Endothelial cell of umbilical vein (primary cell): Measurements from ENCODE around the gene DOP1A. TPM values are rescaled to one million over a fixed set of nuclear protein-coding genes. Genes with fewer than 3 reads are reported as not detected.

Experiments
- BruUV-seq: library from RNA; stranded (reverse); fragments of 400-500 nt; replicated peaks from 2 replicates; lab custom pipeline; 2021; lab: Mats Ljungman, UMichigan
- CTCF ChIA-PET: fragments of 300-600, 350-600 bp; sonication (Branson Sonifier 250); formaldehyde crosslinking; loops from one replicate; lab custom pipeline; 2021; ENCODE audit warnings: antibody characterized with exemption, inconsistent platforms; lab: Charles Lee
- POLR2A ChIA-PET: fragments of 300-600, 350-600 bp; sonication (Branson Sonifier 250); formaldehyde crosslinking; loops from one replicate; lab custom pipeline; 2021; ENCODE audit warnings: antibody characterized with exemption, inconsistent platforms; lab: Charles Lee
- DNase-seq: peaks from one replicate; pipeline ENCODE4 v3.0.0-alpha.2; 2011; ENCODE audit warnings: low read depth, low spot score
- FAIRE-seq: peaks from 2 replicates; lab custom pipeline; 2011; peaks lifted over from hg19 to GRCh38; lab: Jason Lieb, UNC
- H2AFZ ChIP-seq: 2 replicates; pipeline ENCODE4 v1.6.0; 2012; ENCODE audit warnings: low read depth, low read length, control low read depth, inconsistent platforms
- H3K27ac ChIP-seq: 2 replicates; pipeline ENCODE4 v1.5.1; 2011; ENCODE audit warnings: low read depth, mild to moderate bottlenecking, control low read depth, low read length, moderate library complexity; ENCODE audit not compliant: insufficient read depth
- H3K27me3 ChIP-seq, 2 experiments: 2 replicates each; pipeline versions ENCODE4 v1.6.0 to v1.6.1; 2011; ENCODE audit warnings: low read length in 2 of 2, mixed read lengths in 1 of 2; ENCODE audit not compliant: control insufficient read depth in 2 of 2, insufficient read depth in 2 of 2
- H3K36me3 ChIP-seq, 2 experiments: 2 replicates in 1 of 2; 3 replicates in 1 of 2; pipeline ENCODE4 v1.5.1; 2011; ENCODE audit warnings: low read length in 2 of 2, mild to moderate bottlenecking in 1 of 2, moderate library complexity in 1 of 2; ENCODE audit not compliant: control insufficient read depth in 2 of 2, insufficient read depth in 2 of 2; ENCODE audit errors: extremely low read depth in 1 of 2
- H3K4me1 ChIP-seq: 3 replicates; pipeline ENCODE4 v1.5.1; 2011; ENCODE audit warnings: mild to moderate bottlenecking, low read length; ENCODE audit not compliant: control insufficient read depth, insufficient read depth; ENCODE audit errors: extremely low read depth
- H3K4me2 ChIP-seq: 2 replicates; pipeline ENCODE4 v1.6.1; 2011; ENCODE audit warnings: low read length, control low read depth, mixed read lengths; ENCODE audit not compliant: insufficient read depth
- H3K4me3 ChIP-seq, 3 experiments: fragments of 200-600 bp in 1 of 3; sonication (generic), shearing (Covaris generic) in 1 of 3; replicated peaks in 1 of 3; 2 replicates each; pipeline ENCODE4 v1.5.1; 2011 to 2016; ENCODE audit warnings: control low read depth in 3 of 3, low read length in 3 of 3, mild to moderate bottlenecking in 2 of 3, inconsistent platforms in 1 of 3, low read depth in 1 of 3, moderate library complexity in 1 of 3; ENCODE audit not compliant: insufficient read depth in 1 of 3
- H3K79me2 ChIP-seq: 2 replicates; pipeline ENCODE4 v1.6.0; 2012; ENCODE audit warnings: low read length, inconsistent platforms; ENCODE audit not compliant: control insufficient read depth, insufficient read depth
- H3K9ac ChIP-seq: replicated peaks from 2 replicates; pipeline ENCODE3; 2011; ENCODE audit warnings: low read length, control low read depth; ENCODE audit not compliant: insufficient read depth; ENCODE audit errors: extremely low read depth
- H3K9me1 ChIP-seq: replicated peaks from 3 replicates; pipeline ENCODE4 v1.6.0; 2011; ENCODE audit warnings: mild to moderate bottlenecking, low read length; ENCODE audit not compliant: control insufficient read depth, insufficient read depth; ENCODE audit errors: extremely low read depth
- H3K9me3 ChIP-seq: replicated peaks from 2 replicates; pipeline ENCODE4 v1.5.1; 2012; ENCODE audit warnings: low read length, inconsistent platforms; ENCODE audit not compliant: control insufficient read depth, insufficient read depth
- H4K20me1 ChIP-seq: replicated peaks from 2 replicates; pipeline ENCODE3; 2011; ENCODE audit warnings: mild to moderate bottlenecking, low read length; ENCODE audit not compliant: control insufficient read depth, insufficient read depth; ENCODE audit errors: extremely low read depth
- CTCF ChIP-seq, 2 donors: IDR thresholded peaks; 1 replicate in 1 of 2; 2 replicates in 1 of 2; pipeline ENCODE4 v1.5.1; 2011; ENCODE audit warnings: low read length in 2 of 2, mild to moderate bottlenecking in 2 of 2, moderate library complexity in 2 of 2, control low read depth in 1 of 2, inconsistent platforms in 1 of 2, low read depth in 1 of 2; ENCODE audit not compliant: insufficient read depth in 1 of 2; ENCODE audit errors: extremely low read depth in 1 of 2
- EZH2 ChIP-seq: IDR thresholded peaks from 2 replicates; pipeline ENCODE4 v1.6.1; 2012; ENCODE audit warnings: borderline replicate concordance, low read depth, mild to moderate bottlenecking, moderate library complexity, low read length, inconsistent platforms; ENCODE audit not compliant: severe bottlenecking
- FOS ChIP-seq: IDR thresholded peaks from 2 replicates; pipeline ENCODE4 v1.6.1; 2011; ENCODE audit warnings: mild to moderate bottlenecking, low read length, moderate library complexity, borderline replicate concordance; ENCODE audit not compliant: insufficient read depth
- GATA2 ChIP-seq: IDR thresholded peaks from 2 replicates; pipeline ENCODE4 v1.7.0; 2011; ENCODE audit warnings: low read depth, mild to moderate bottlenecking, moderate library complexity, mixed read lengths, low read length; ENCODE audit not compliant: insufficient read length, insufficient read depth
- JUN ChIP-seq: IDR thresholded peaks from 2 replicates; pipeline ENCODE4 v1.6.1; 2011; ENCODE audit warnings: borderline replicate concordance, low read depth; ENCODE audit not compliant: insufficient read length, insufficient read depth
- MYC ChIP-seq: IDR thresholded peaks from one replicate; pipeline ENCODE4 v1.6.1; 2011; ENCODE audit warnings: mild to moderate bottlenecking, low read depth, low read length
- POLR2A ChIP-seq: IDR thresholded peaks from 2 replicates; pipeline ENCODE4 v1.6.1; 2012; ENCODE audit warnings: low read depth, mild to moderate bottlenecking, control low read depth, low read length
- POLR2AphosphoS5 ChIP-seq: IDR thresholded peaks from 2 replicates; pipeline ENCODE4 v1.6.1; 2012; ENCODE audit warnings: low read depth, mild to moderate bottlenecking, control low read depth, low read length, moderate library complexity; ENCODE audit not compliant: insufficient read depth
- dilution Hi-C: fragments of 300-500 bp; cut with MboI; formaldehyde crosslinking; loops from one replicate; pipeline ENCODE4 v1.15.0; 2019; ENCODE audit warnings: low sequenced_read_pairs; ENCODE audit not compliant: extremely low pct_ligation_motif_present
- intact Hi-C: fragments of 100-400 bp; cut with micrococcal nuclease; formaldehyde crosslinking; loops from one replicate; pipeline ENCODE4 v1.10.0; 2022
- polyA plus RNA-seq, 4 experiments: library from polyadenylated mRNA; depleted of rRNA in 3 of 4; stranded (reverse) in 3 of 4; unstranded in 1 of 4; fragments of >200 nt; gene quantifications; 2 replicates each; pipeline versions ENCODE4 v1.2.1 to v1.2.3, GENCODE V29; 2011 to 2012; ENCODE audit warnings: missing spikeins in 1 of 4
- total RNA-seq: library from RNA; stranded (reverse); gene quantifications from 2 replicates; pipeline ENCODE4 v1.2.3, GENCODE V29; 2021
- TF ChIP-seq, protein P1 (sequence below): IDR thresholded peaks from 2 replicates; pipeline ENCODE4 v1.6.1; 2011; ENCODE audit not compliant: insufficient read depth, insufficient read length

DOP1A gene
- total and polyA plus RNA-seq, 2 donors (not counting 3 experiments of a cell fraction or from before 2014, with no cell fraction given) = 6.3 to 12.3 TPM

DNA sequence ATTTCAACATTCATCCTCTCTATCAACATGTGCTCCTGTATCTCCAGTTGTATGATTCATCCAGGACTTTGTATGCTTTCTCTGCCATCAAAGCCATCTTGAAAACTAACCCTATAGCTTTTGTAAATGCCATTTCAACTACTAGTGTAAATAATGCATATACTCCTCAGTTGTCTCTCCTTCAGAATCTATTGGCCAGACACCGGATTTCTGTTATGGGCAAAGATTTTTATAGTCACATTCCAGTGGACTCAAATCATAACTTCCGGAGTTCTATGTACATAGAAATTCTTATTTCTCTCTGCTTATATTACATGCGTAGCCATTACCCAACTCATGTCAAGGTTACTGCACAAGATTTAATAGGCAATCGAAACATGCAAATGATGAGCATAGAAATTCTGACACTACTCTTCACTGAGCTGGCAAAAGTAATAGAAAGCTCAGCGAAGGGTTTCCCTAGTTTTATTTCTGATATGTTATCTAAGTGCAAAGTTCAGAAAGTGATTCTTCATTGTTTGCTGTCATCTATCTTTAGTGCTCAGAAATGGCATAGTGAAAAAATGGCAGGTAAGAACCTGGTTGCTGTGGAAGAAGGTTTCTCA is 70.7 kb downstream of the DOP1A start:
- H3K9me1 ChIP-seq = no peaks in the 10 kb centered on the region
- H3K27ac ChIP-seq = no peak overlapping the region
- TF ChIP-seq MYC = no peak
- no peak for TF ChIP-seq GATA2
- TF ChIP-seq JUN = no peak
- TF ChIP-seq EZH2 = no peak
- no peak for TF ChIP-seq POLR2A
- no peak for TF ChIP-seq FOS
- TF ChIP-seq, protein P1, sequence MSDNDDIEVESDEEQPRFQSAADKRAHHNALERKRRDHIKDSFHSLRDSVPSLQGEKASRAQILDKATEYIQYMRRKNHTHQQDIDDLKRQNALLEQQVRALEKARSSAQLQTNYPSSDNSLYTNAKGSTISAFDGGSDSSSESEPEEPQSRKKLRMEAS = no peak
- TF ChIP-seq POLR2AphosphoS5 = no peak
- no peak for TF ChIP-seq CTCF (IDR thresholded peaks at IDR 0.05; ENCODE audit: extremely low read depth in 1 of 2, insufficient read depth in 1 of 2, low read depth in 1 of 2, low read length in 2 of 2)
- no peak for DNase-seq
- intact Hi-C loops (no loop called here), dilution Hi-C loops (no loop called here)
- POLR2A ChIA-PET = no interaction called here
- H3K9ac ChIP-seq = no peak overlapping the region
- no peaks in the 10 kb centered on the region for H3K4me1 ChIP-seq
- H3K79me2 ChIP-seq = no peaks in the 10 kb centered on the region
- H3K27me3 ChIP-seq = no peaks in the 10 kb centered on the region
- no peaks in the 10 kb centered on the region for H3K9me3 ChIP-seq
- CTCF ChIA-PET = interaction anchor here (2.2 kb wide), 1 partner anchor 71 kb away, joined by 7 read pairs; the partner anchor contains the start of gene DOP1A
- H3K4me2 ChIP-seq = no peak overlapping the region
- BruUV-seq = no TSS peak
- no peaks in the 10 kb centered on the region for H4K20me1 ChIP-seq
- no peak overlapping the region for H3K4me3 ChIP-seq
- FAIRE-seq = no peak
- H3K36me3 ChIP-seq = peaks cover 3 to 5% of the 10 kb centered on the region in 2 experiments
- no peak overlapping the region for H2AFZ ChIP-seq
